ENCODE data around the gene BMP5. TPM values are rescaled to one million over a fixed set of nuclear protein-coding genes. Genes with fewer than 3 reads are reported as not detected.

Gene BMP5
- total and polyA plus RNA-seq, 4 donors: 1.2 to 88.7 (median 6.4) TPM

- Histone ChIP-seq H3K9ac (ENCODE audit: insufficient read depth in 1 of 2, low read length in 2 of 2) (no peak overlapping the region), H3K27me3 (ENCODE audit: control insufficient read depth in 3 of 3, insufficient read depth in 3 of 3, low read length in 2 of 3) (no peaks in the 10 kb centered on the region), H3K9me3 (ENCODE audit: control insufficient read depth in 4 of 4, insufficient read depth in 3 of 4, low read length in 3 of 4) (no peaks in the 10 kb centered on the region), H3K4me1 (ENCODE audit: control insufficient read depth in 5 of 5, insufficient read depth in 5 of 5, low read length in 5 of 5) (peaks cover 0 to 17% (median 6%) of the 10 kb centered on the region in 5 donors), H3K4me3 (no peak overlapping the region), H3K36me3 (ENCODE audit: control insufficient read depth in 4 of 4, insufficient read depth in 4 of 4, low read length in 4 of 4) (no peaks in the 10 kb centered on the region), H3K27ac (ENCODE audit: low read depth in 1 of 2, low read length in 1 of 2) (no peak overlapping the region)
- ATAC-seq (ENCODE audit: insufficient read depth, low FRiP score): no peak
- 89 to 94% methylated on average over 3 of the region's 3 CpGs for WGBS, 2 donors
- DNase-seq: peak in 2 of 3 donors; percentile 80 to 82
- no peak for TF ChIP-seq CTCF (IDR thresholded peaks at IDR 0.05; ENCODE audit: control extremely low read depth, extremely low read depth)
Observed at GRCh38 chr6:55886185-55886836, 10.9 kb upstream of the BMP5 start.

DNA sequence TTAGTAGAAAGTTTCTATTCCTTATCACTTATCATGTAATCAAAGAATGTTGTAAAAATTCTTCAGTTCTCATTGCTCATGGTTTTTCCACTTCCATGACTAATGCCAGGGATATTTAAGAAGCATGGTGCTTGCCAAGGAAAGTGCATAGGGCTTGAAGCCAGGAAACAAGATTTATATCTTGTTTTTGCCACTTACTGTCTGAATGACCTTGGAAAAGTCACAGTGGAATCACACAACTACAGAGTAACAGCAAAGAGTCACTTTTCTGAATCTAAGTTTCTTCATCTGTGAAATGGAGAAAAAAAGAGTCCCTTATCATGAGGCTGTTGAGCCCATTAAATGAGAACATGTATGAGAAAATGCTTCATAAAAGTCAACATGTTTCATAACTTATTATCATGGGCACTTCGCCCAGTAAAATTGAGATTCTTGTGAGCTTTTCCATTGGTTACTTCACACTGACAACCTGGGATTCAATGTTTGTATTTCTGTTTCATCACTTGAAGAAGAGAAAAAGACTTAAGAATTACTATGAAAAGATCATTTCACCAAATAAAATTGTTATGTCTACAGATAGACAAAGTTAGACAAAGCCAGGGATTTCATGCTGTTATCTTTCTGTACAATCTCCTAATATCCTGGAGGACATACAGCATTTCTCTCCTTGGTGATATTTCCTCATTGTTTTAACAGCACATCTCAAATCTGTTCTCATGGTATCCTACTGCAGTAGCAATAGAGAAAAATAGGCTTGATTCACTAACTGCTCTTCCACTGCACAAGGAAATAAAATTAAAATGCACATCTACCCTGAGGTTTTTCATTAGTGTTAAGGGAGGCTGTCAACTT, 7.6 kb upstream of the BMP5 start:
- Histone ChIP-seq H3K4me3 (no peak overlapping the region), H3K9me3 (ENCODE audit: control insufficient read depth in 4 of 4, insufficient read depth in 3 of 4, low read length in 3 of 4) (no peaks in the 10 kb centered on the region), H3K9ac (ENCODE audit: insufficient read depth in 1 of 2, low read length in 2 of 2) (no peak overlapping the region), H3K36me3 (ENCODE audit: control insufficient read depth in 4 of 4, insufficient read depth in 4 of 4, low read length in 4 of 4) (no peaks in the 10 kb centered on the region), H3K4me1 (ENCODE audit: control insufficient read depth in 5 of 5, insufficient read depth in 5 of 5, low read length in 5 of 5) (peaks cover 0 to 17% (median 6%) of the 10 kb centered on the region in 5 donors), H3K27ac (ENCODE audit: low read depth in 1 of 2, low read length in 1 of 2) (peak overlapping the region in 1 of 2 donors; percentile 9), H3K27me3 (ENCODE audit: control insufficient read depth in 3 of 3, insufficient read depth in 3 of 3, low read length in 2 of 3) (no peaks in the 10 kb centered on the region)
- WGBS, 2 donors: 61 to 87% methylated on average over 1 of the region's 1 CpG
- DNase-seq: peak in 1 of 3 donors; percentile 50
- ATAC-seq (ENCODE audit: insufficient read depth, low FRiP score): peak; percentile 59
- no peak for TF ChIP-seq CTCF (IDR thresholded peaks at IDR 0.05; ENCODE audit: control extremely low read depth, extremely low read depth)

DNA sequence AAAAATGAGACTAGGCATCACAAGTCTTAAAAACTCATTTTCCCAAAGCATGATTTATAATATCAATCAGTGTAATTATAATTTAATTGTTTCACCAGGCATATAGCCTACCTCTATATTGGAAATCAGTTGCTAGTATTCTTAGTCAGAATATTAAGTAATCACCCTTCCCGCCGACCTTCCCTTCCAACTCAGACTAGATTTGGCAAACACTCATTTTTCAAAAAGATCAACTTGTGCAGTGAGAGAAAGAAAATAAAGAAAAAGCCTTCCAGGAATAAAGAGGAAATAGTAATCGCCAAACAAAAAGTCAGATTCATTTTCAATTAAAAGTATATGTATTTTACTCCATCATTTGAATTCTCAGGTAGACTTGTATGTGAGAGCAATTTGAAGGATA, 1.9 kb upstream of the BMP5 start:
- H3K36me3 ChIP-seq (ENCODE audit: control insufficient read depth in 4 of 4, insufficient read depth in 4 of 4, low read length in 4 of 4): no peaks in the 10 kb centered on the region
- ATAC-seq (ENCODE audit: insufficient read depth, low FRiP score) (no peak), DNase-seq (peak in 2 of 3 donors; percentile 49 to 51)
- H3K9ac ChIP-seq (ENCODE audit: insufficient read depth in 1 of 2, low read length in 2 of 2): no peak overlapping the region
- TF ChIP-seq CTCF (IDR thresholded peaks at IDR 0.05; ENCODE audit: control extremely low read depth, extremely low read depth): no peak
- WGBS, 2 donors: 54 to 83% methylated on average over 3 of the region's 3 CpGs
- H3K27me3 ChIP-seq (ENCODE audit: control insufficient read depth in 3 of 3, insufficient read depth in 3 of 3, low read length in 2 of 3): no peaks in the 10 kb centered on the region
- peaks cover 0 to 23% (median 2%) of the 10 kb centered on the region in 5 donors for H3K4me1 ChIP-seq (ENCODE audit: control insufficient read depth in 5 of 5, insufficient read depth in 5 of 5, low read length in 5 of 5)
- H3K27ac ChIP-seq (ENCODE audit: low read depth in 1 of 2, low read length in 1 of 2): no peak overlapping the region
- H3K4me3 ChIP-seq: no peak overlapping the region
- no peaks in the 10 kb centered on the region for H3K9me3 ChIP-seq (ENCODE audit: control insufficient read depth in 4 of 4, insufficient read depth in 3 of 4, low read length in 3 of 4)

All from lung (tissue), 12 donors.